HG03060 (cell line): Measurements from ENCODE around the gene CPD.

Source experiments
- ATAC-seq: cut with Tn5 transposase; IDR thresholded peaks from one replicate; pipeline ENCODE4 v1.9.1; 2021; ENCODE audit warnings: low read depth, moderate number of reproducible peaks; ENCODE audit not compliant: unreplicated experiment

Gene CPD

GRCh38 chr17:30483159-30483558 is 104.4 kb downstream of the CPD start:
- no peak for ATAC-seq

- no peak for ATAC-seq
Observed at GRCh38 chr17:30493780-30494179, 115.1 kb downstream of the CPD start.

GRCh38 chr17:30495586-30495985 is 116.9 kb downstream of the CPD start:
- no peak for ATAC-seq

- no peak for ATAC-seq
Observed at GRCh38 chr17:30503558-30503957, 124.8 kb downstream of the CPD start.

- no peak for ATAC-seq
Observed at GRCh38 chr17:30505868-30506417, 127.2 kb downstream of the CPD start.

GRCh38 chr17:30506481-30506880 is 127.8 kb downstream of the CPD start:
- ATAC-seq: no peak

GRCh38 chr17:30513346-30513745 is 134.6 kb downstream of the CPD start:
- ATAC-seq: no peak

- no peak for ATAC-seq
Observed at GRCh38 chr17:30514895-30515596, 136.3 kb downstream of the CPD start.

GRCh38 chr17:30517786-30518185 is 139.1 kb downstream of the CPD start:
- ATAC-seq: no peak

- ATAC-seq: no peak
Observed at GRCh38 chr17:30519166-30519565, 140.4 kb downstream of the CPD start.
